ENCODE data around the gene RRAGA. TPM values are rescaled to one million over a fixed set of nuclear protein-coding genes. Genes with fewer than 3 reads are reported as not detected.

The RRAGA gene
- polyA plus RNA-seq, 1 of the 3 experiments (the other 2 are of a cell fraction): 103 TPM

DNA sequence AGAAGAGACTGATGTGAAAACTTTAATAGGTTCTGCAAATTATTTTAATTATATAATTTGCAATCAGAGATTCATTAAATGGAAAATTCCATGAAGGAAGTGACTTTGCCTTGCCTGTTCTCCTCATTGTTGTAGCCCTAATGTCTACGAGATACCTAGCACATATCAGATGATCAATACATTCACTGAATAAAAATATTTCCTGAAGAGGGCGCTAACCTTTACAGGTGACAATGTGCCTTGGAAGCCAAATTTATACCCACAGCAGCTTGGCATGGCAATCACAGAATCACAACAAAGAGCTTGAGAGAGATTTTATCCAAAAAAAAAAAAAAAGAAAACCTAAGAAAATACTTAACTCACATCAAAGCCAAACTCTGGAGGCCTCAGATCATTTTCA, 36.1 kb downstream of the RRAGA start:
- H3K36me3 ChIP-seq (replicated peaks in 1 of 2; ENCODE audit: control insufficient read depth in 1 of 2, insufficient read depth in 2 of 2, low read length in 1 of 2): peaks cover 43 to 66% of the 10 kb centered on the region in 2 experiments
- no peak overlapping the region for H2AFZ ChIP-seq (ENCODE audit: low read depth)
- DNase-seq: peak; percentile 30
- no peak overlapping the region for H3K4me3 ChIP-seq (ENCODE audit: low read depth in 2 of 2, low read length in 1 of 2)
- H3K27ac ChIP-seq (ENCODE audit: low read depth in 2 of 2, low read length in 1 of 2): no peak overlapping the region
- H3K79me2 ChIP-seq (ENCODE audit: insufficient read depth): peaks cover 4% of the 10 kb centered on the region
- no peak overlapping the region for H3K9ac ChIP-seq
- TF ChIP-seq RAD21 (IDR thresholded peaks at IDR 0.05; ENCODE audit: low read length) (peak; percentile 17; the same call in 1 of the 2 replicates), FOXJ3 (CRISPR knock-in tag; IDR thresholded peaks at IDR 0.05) (no peak), SMC3 (IDR thresholded peaks at IDR 0.05; ENCODE audit: low read depth, low read length) (0 out of 2 replicates have a peak, but pooled peaks have one; percentile 11), GABPA (IDR thresholded peaks at IDR 0.05; ENCODE audit: low read depth) (no peak)
- TF ChIP-seq, protein P1, sequence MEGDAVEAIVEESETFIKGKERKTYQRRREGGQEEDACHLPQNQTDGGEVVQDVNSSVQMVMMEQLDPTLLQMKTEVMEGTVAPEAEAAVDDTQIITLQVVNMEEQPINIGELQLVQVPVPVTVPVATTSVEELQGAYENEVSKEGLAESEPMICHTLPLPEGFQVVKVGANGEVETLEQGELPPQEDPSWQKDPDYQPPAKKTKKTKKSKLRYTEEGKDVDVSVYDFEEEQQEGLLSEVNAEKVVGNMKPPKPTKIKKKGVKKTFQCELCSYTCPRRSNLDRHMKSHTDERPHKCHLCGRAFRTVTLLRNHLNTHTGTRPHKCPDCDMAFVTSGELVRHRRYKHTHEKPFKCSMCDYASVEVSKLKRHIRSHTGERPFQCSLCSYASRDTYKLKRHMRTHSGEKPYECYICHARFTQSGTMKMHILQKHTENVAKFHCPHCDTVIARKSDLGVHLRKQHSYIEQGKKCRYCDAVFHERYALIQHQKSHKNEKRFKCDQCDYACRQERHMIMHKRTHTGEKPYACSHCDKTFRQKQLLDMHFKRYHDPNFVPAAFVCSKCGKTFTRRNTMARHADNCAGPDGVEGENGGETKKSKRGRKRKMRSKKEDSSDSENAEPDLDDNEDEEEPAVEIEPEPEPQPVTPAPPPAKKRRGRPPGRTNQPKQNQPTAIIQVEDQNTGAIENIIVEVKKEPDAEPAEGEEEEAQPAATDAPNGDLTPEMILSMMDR (IDR thresholded peaks at IDR 0.05): peak; percentile 61
- no peaks in the 10 kb centered on the region for H3K27me3 ChIP-seq (ENCODE audit: insufficient read depth)
- no peaks in the 10 kb centered on the region for H3K4me1 ChIP-seq (ENCODE audit: control insufficient read depth in 1 of 2, insufficient read depth in 2 of 2, low read depth in 1 of 2, low read length in 1 of 2)
- no peak overlapping the region for H3K4me2 ChIP-seq
- no peaks in the 10 kb centered on the region for H3K9me2 ChIP-seq
- H4K20me1 ChIP-seq (ENCODE audit: insufficient read depth): no peaks in the 10 kb centered on the region
- H3F3A ChIP-seq (replicated peaks; ENCODE audit: insufficient read depth): peaks cover 12% of the 10 kb centered on the region
- ChIA-PET CTCF (interaction anchor here (0.6 to 3.3 kb wide), 10 partner anchors 11 to 373 kb away, joined by 3 to 19 read pairs (median 3); no protein-coding TSS in a partner anchor), POLR2A (no interaction called here)
- H3K9me3 ChIP-seq: no peaks in the 10 kb centered on the region
- 71% methylated on average over 2 of the region's 2 CpGs for WGBS (ENCODE audit: low lambda C conversion rate)

GRCh38 chr9:19087106-19088000, 38.1 kb downstream of the RRAGA start:
- H4K20me1 ChIP-seq (ENCODE audit: insufficient read depth): no peaks in the 10 kb centered on the region
- H3K79me2 ChIP-seq (ENCODE audit: insufficient read depth): 0 out of 2 replicates have a peak, but pooled peaks cover 4% of the 10 kb centered on the region
- H3K4me2 ChIP-seq: no peak overlapping the region
- ChIA-PET POLR2A (interaction anchor here (0.6 kb wide), 1 partner anchor 38 kb away, joined by 3 read pairs; the partner anchor contains the start of gene RRAGA), CTCF (interaction anchor here (0.6 to 3.3 kb wide), 4 partner anchors 11 to 381 kb away, joined by 3 to 19 read pairs (median 3); no protein-coding TSS in a partner anchor)
- H3K27me3 ChIP-seq (ENCODE audit: insufficient read depth): no peaks in the 10 kb centered on the region
- H3K27ac ChIP-seq (ENCODE audit: low read depth in 2 of 2, low read length in 1 of 2): no peak overlapping the region
- H3K9ac ChIP-seq: no peak overlapping the region
- H2AFZ ChIP-seq (ENCODE audit: low read depth): no peak overlapping the region
- H3K9me2 ChIP-seq: no peaks in the 10 kb centered on the region
- peaks cover 12% of the 10 kb centered on the region for H3F3A ChIP-seq (replicated peaks; ENCODE audit: insufficient read depth)
- DNase-seq: no peak
- H3K4me3 ChIP-seq (ENCODE audit: low read depth in 2 of 2, low read length in 1 of 2): no peak overlapping the region
- no peaks in the 10 kb centered on the region for H3K4me1 ChIP-seq (ENCODE audit: control insufficient read depth in 1 of 2, insufficient read depth in 2 of 2, low read depth in 1 of 2, low read length in 1 of 2)
- H3K36me3 ChIP-seq (replicated peaks in 1 of 2; ENCODE audit: control insufficient read depth in 1 of 2, insufficient read depth in 2 of 2, low read length in 1 of 2): peaks cover 46 to 71% of the 10 kb centered on the region in 2 experiments
- no peak for TF ChIP-seq ELF1 (IDR thresholded peaks at IDR 0.05)
- no peak for TF ChIP-seq NRF1 (IDR thresholded peaks at IDR 0.05; ENCODE audit: low read depth, low read length)
- no peak for TF ChIP-seq TCF12 (IDR thresholded peaks at IDR 0.05)
- TF ChIP-seq SIN3A (IDR thresholded peaks at IDR 0.05; ENCODE audit: borderline replicate concordance, low read depth, low read length): no peak
- TF ChIP-seq RXRA (IDR thresholded peaks at IDR 0.05; ENCODE audit: borderline replicate concordance, low read depth): no peak
- TF ChIP-seq USF2 (IDR thresholded peaks at IDR 0.05; ENCODE audit: borderline replicate concordance, low read depth, low read length): no peak
- no peak for TF ChIP-seq MXI1 (IDR thresholded peaks at IDR 0.05; ENCODE audit: low read depth, low read length)
- no peak for TF ChIP-seq ZBTB33 (IDR thresholded peaks at IDR 0.05; ENCODE audit: borderline replicate concordance, low read depth)
- TF ChIP-seq EP300 (IDR thresholded peaks at IDR 0.05; ENCODE audit: borderline replicate concordance in 1 of 2, low read depth in 1 of 2, low read length in 1 of 2): no peak
- TF ChIP-seq TEAD4 (IDR thresholded peaks at IDR 0.05; ENCODE audit: borderline replicate concordance, insufficient read depth): no peak
- TF ChIP-seq, protein P2, sequence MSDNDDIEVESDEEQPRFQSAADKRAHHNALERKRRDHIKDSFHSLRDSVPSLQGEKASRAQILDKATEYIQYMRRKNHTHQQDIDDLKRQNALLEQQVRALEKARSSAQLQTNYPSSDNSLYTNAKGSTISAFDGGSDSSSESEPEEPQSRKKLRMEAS (IDR thresholded peaks at IDR 0.05; ENCODE audit: low read depth): no peak
- TF ChIP-seq, protein P3, sequence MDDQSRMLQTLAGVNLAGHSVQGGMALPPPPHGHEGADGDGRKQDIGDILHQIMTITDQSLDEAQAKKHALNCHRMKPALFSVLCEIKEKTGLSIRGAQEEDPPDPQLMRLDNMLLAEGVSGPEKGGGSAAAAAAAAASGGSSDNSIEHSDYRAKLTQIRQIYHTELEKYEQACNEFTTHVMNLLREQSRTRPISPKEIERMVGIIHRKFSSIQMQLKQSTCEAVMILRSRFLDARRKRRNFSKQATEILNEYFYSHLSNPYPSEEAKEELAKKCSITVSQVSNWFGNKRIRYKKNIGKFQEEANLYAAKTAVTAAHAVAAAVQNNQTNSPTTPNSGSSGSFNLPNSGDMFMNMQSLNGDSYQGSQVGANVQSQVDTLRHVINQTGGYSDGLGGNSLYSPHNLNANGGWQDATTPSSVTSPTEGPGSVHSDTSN (IDR thresholded peaks at IDR 0.05): no peak
- no peaks in the 10 kb centered on the region for H3K9me3 ChIP-seq
- 82% methylated on average over 6 of the region's 6 CpGs for WGBS (ENCODE audit: low lambda C conversion rate)

All from SK-N-SH (cell line).